OCI-LY3 (cell line): ENCODE results near the gene SIRPB1.

Experiments
- H2AFZ ChIP-seq: fragments of 200-600, 300-600 bp; shearing (Covaris generic); 2 replicates; pipeline ENCODE4 v1.6.0; 2014; ENCODE audit warnings: antibody characterized with exemption, low read depth, low read length
- H3K27ac ChIP-seq: fragments of 200-600, 300-600 bp; sonication (generic); 2 replicates; pipeline ENCODE4 v1.5.1; 2014; ENCODE audit warnings: mild to moderate bottlenecking, low read length, moderate library complexity, mixed read lengths
- H3K27me3 ChIP-seq: fragments of 200-600, 300-600 bp; sonication (generic); 2 replicates; pipeline ENCODE4 v1.6.1; 2014; ENCODE audit warnings: low read depth, low read length, mixed read lengths
- H3K36me3 ChIP-seq: fragments of 200-600, 300-600 bp; sonication (generic); replicated peaks from 2 replicates; pipeline ENCODE3; 2014; ENCODE audit warnings: low read depth, low read length, mixed read lengths
- H3K4me1 ChIP-seq: fragments of 300-600, 200-600 bp; sonication (generic); 2 replicates; pipeline ENCODE4 v1.6.1; 2014; ENCODE audit warnings: low read length, mixed read lengths
- H3K4me2 ChIP-seq: fragments of 200-600, 300-600 bp; sonication (generic); 2 replicates; pipeline ENCODE4 v1.6.1; 2014; ENCODE audit warnings: low read length, mixed read lengths
- H3K4me3 ChIP-seq: fragments of 300-600, 200-600 bp; sonication (generic); 2 replicates; pipeline ENCODE4 v1.5.1; 2014; ENCODE audit warnings: antibody characterized with exemption, mild to moderate bottlenecking, low read length, moderate library complexity
- H3K79me2 ChIP-seq: fragments of 300-600, 200-600 bp; shearing (Covaris generic); 2 replicates; pipeline ENCODE4 v1.6.1; 2014; ENCODE audit warnings: mild to moderate bottlenecking, low read length, mixed read lengths
- H3K9ac ChIP-seq: fragments of 300-600, 200-600 bp; shearing (Covaris generic); 2 replicates; pipeline ENCODE4 v1.6.0; 2014; ENCODE audit warnings: mild to moderate bottlenecking, low read length, moderate library complexity
- H3K9me3 ChIP-seq: fragments of 200-600, 300-600 bp; shearing (Covaris generic); 2 replicates; pipeline ENCODE4 v1.6.1; 2014; ENCODE audit warnings: low read length, mixed read lengths; ENCODE audit not compliant: insufficient read depth
- H4K20me1 ChIP-seq: fragments of 200-600, 300-600 bp; sonication (generic); 2 replicates; pipeline ENCODE4 v1.6.1; 2016; ENCODE audit warnings: low read length, mixed read lengths; ENCODE audit not compliant: insufficient read depth
- EZH2phosphoT487 ChIP-seq: fragments of 200-600 bp; shearing (Covaris generic); IDR thresholded peaks from 2 replicates; pipeline ENCODE4 v1.6.1; 2018; ENCODE audit warnings: antibody characterized with exemption, mixed run types, low read depth
- TF ChIP-seq, protein P1 (sequence below): fragments of 200-600, 300-600 bp; sonication (generic); IDR thresholded peaks from 2 replicates; pipeline ENCODE4 v1.5.1; 2014; ENCODE audit warnings: antibody characterized with exemption, low read length, low read depth

Gene SIRPB1

DNA sequence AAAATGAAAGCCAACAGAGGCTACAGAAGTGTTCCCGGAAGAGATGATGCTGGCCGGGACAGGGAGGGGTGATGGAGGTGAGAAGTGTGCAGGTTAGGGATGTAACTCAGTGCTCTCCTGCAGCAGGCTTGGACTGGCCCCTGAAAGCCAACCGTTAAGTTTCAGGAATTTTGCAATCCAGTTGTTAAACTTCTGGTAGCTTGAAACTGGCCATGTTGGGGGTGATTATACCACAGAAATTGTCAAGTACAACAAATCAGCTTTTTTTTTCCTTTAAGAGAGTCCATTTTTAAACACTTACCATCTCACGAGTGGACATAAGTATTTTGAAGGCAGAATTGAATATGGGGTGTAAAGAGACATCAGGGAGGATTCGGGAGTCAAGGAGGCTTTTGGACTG is 8.8 kb upstream of the SIRPB1 start:
- H3K4me1 ChIP-seq: peaks cover 27% of the 10 kb centered on the region
- H3K79me2 ChIP-seq: no peaks in the 10 kb centered on the region
- H3K9ac ChIP-seq: no peak overlapping the region
- H3K4me3 ChIP-seq: no peak overlapping the region
- peaks cover 10% of the 10 kb centered on the region for H3K27me3 ChIP-seq
- TF ChIP-seq, protein P1, sequence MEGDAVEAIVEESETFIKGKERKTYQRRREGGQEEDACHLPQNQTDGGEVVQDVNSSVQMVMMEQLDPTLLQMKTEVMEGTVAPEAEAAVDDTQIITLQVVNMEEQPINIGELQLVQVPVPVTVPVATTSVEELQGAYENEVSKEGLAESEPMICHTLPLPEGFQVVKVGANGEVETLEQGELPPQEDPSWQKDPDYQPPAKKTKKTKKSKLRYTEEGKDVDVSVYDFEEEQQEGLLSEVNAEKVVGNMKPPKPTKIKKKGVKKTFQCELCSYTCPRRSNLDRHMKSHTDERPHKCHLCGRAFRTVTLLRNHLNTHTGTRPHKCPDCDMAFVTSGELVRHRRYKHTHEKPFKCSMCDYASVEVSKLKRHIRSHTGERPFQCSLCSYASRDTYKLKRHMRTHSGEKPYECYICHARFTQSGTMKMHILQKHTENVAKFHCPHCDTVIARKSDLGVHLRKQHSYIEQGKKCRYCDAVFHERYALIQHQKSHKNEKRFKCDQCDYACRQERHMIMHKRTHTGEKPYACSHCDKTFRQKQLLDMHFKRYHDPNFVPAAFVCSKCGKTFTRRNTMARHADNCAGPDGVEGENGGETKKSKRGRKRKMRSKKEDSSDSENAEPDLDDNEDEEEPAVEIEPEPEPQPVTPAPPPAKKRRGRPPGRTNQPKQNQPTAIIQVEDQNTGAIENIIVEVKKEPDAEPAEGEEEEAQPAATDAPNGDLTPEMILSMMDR: no peak
- no peak for TF ChIP-seq EZH2phosphoT487
- H3K27ac ChIP-seq: no peak overlapping the region
- no peaks in the 10 kb centered on the region for H4K20me1 ChIP-seq
- H3K4me2 ChIP-seq: no peak overlapping the region
- H3K36me3 ChIP-seq: no peaks in the 10 kb centered on the region
- H2AFZ ChIP-seq: no peak overlapping the region
- no peaks in the 10 kb centered on the region for H3K9me3 ChIP-seq

GRCh38 chr20:1627200-1627550 is 7.4 kb upstream of the SIRPB1 start:
- no peaks in the 10 kb centered on the region for H3K79me2 ChIP-seq
- no peak overlapping the region for H2AFZ ChIP-seq
- peaks cover 10% of the 10 kb centered on the region for H3K27me3 ChIP-seq
- H3K4me2 ChIP-seq: no peak overlapping the region
- no peak overlapping the region for H3K27ac ChIP-seq
- H4K20me1 ChIP-seq: no peaks in the 10 kb centered on the region
- no peaks in the 10 kb centered on the region for H3K9me3 ChIP-seq
- H3K4me1 ChIP-seq: peaks cover 42% of the 10 kb centered on the region
- no peaks in the 10 kb centered on the region for H3K36me3 ChIP-seq
- no peak overlapping the region for H3K9ac ChIP-seq
- no peak overlapping the region for H3K4me3 ChIP-seq
- no peak for TF ChIP-seq EZH2phosphoT487
- TF ChIP-seq, protein P1: no peak

GRCh38 chr20:1626528-1627199 is 6.9 kb upstream of the SIRPB1 start:
- Histone ChIP-seq H2AFZ (no peak overlapping the region), H3K4me3 (no peak overlapping the region), H3K4me1 (peaks cover 47% of the 10 kb centered on the region), H3K4me2 (no peak overlapping the region), H3K27ac (no peak overlapping the region), H4K20me1 (no peaks in the 10 kb centered on the region), H3K9me3 (no peaks in the 10 kb centered on the region), H3K9ac (no peak overlapping the region), H3K36me3 (no peaks in the 10 kb centered on the region), H3K79me2 (no peaks in the 10 kb centered on the region), H3K27me3 (peaks cover 10% of the 10 kb centered on the region)
- no peak for TF ChIP-seq EZH2phosphoT487
- TF ChIP-seq, protein P1: no peak

DNA sequence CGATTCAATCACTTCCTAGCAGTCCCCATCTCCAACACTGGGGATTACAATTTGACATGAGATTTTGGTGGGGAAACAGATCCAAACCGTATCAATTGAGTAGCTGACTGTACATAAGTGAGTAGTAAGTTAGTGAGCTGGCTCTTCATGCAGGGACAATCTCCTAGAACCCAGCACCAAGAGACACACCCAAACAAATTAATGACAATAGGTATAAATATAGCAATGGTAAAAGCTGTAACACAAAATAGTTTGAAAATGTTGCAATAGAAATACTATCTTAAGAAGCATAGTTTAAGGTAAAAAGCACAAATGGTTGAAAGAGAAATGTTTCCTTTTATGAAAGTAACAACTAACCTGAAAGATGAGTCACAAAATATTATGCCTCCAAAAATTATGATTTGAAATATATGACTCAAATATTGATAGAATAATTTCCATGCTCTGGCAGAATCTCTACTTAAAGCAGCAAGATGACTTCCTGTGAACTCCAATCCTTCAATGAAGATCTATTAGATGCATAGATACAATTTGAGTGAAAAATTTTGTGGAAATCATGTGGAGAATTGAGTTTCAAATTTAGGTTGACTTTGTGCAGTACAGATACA is 5.4 kb upstream of the SIRPB1 start:
- Histone ChIP-seq H3K36me3 (no peaks in the 10 kb centered on the region), H3K27ac (no peak overlapping the region), H3K79me2 (no peaks in the 10 kb centered on the region), H3K4me1 (peaks cover 55% of the 10 kb centered on the region), H4K20me1 (no peaks in the 10 kb centered on the region), H3K4me2 (peak overlapping the region; percentile 34), H3K27me3 (peaks cover 10% of the 10 kb centered on the region), H3K4me3 (no peak overlapping the region), H3K9me3 (no peaks in the 10 kb centered on the region), H2AFZ (no peak overlapping the region), H3K9ac (no peak overlapping the region)
- no peak for TF ChIP-seq EZH2phosphoT487
- TF ChIP-seq, protein P1: no peak
